Fibroblast of lung (primary cell): ENCODE measurements around the gene SDK1.

ENCODE experiments used
- EZH2 ChIP-seq: IDR thresholded peaks from 2 replicates; pipeline ENCODE4 v1.5.1; 2012; ENCODE audit warnings: low read length, control low read depth, mild to moderate bottlenecking; ENCODE audit errors: missing control alignments
- TF ChIP-seq, protein P1 (sequence below), 2 donors: IDR thresholded peaks in 1 of 2; conservative IDR thresholded peaks in 1 of 2; 1 replicate in 1 of 2; 2 replicates in 1 of 2; pipeline ENCODE4 v1.5.1; 2011 to 2012; ENCODE audit warnings: low read length in 2 of 2, control low read depth in 1 of 2, inconsistent platforms in 1 of 2, low read depth in 1 of 2, mild to moderate bottlenecking in 1 of 2

DNA sequence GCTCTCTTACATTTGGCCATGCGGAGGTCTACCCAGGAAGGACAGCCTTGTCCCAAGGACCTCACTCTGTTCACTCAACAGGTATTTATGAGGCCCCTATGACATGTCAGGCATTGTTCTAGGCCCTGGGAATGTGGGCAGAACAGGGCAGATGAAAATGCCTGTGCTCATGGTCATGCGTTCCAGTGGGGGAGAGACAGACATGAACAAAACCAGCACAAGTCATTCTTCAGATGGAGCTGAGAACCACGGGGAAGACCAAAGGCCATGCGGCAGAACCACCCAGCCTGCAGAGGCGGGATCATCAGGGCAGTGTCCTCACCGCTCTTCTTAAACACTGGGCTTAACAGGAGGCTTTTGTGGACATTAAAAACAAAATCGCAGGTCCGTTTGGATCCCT is 636.1 kb downstream of the SDK1 start:
- TF ChIP-seq, protein P1, sequence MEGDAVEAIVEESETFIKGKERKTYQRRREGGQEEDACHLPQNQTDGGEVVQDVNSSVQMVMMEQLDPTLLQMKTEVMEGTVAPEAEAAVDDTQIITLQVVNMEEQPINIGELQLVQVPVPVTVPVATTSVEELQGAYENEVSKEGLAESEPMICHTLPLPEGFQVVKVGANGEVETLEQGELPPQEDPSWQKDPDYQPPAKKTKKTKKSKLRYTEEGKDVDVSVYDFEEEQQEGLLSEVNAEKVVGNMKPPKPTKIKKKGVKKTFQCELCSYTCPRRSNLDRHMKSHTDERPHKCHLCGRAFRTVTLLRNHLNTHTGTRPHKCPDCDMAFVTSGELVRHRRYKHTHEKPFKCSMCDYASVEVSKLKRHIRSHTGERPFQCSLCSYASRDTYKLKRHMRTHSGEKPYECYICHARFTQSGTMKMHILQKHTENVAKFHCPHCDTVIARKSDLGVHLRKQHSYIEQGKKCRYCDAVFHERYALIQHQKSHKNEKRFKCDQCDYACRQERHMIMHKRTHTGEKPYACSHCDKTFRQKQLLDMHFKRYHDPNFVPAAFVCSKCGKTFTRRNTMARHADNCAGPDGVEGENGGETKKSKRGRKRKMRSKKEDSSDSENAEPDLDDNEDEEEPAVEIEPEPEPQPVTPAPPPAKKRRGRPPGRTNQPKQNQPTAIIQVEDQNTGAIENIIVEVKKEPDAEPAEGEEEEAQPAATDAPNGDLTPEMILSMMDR (conservative IDR thresholded peaks at IDR 0.05 in 1 of 2, IDR thresholded peaks at IDR 0.05 in 1 of 2; ENCODE audit: low read depth in 1 of 2, low read length in 2 of 2) = no peak
- TF ChIP-seq EZH2 = no peak
